Neuronal stem cell (in vitro differentiated cells): ENCODE results near the gene FLVCR2.

Source experiments
- DNase-seq: peaks from one replicate; pipeline ENCODE4 v3.0.0-alpha.2; 2013; ENCODE audit warnings: low spot score
- H2AFZ ChIP-seq: one replicate; pipeline ENCODE4 v1.6.1; 2013; ENCODE audit warnings: mild to moderate bottlenecking, low read length, inconsistent platforms
- H2AK5ac ChIP-seq: 2 replicates; pipeline ENCODE4 v1.6.1; 2013; ENCODE audit warnings: low read depth, mild to moderate bottlenecking, inconsistent platforms, low read length, moderate library complexity, mixed read lengths
- H2BK120ac ChIP-seq: 2 replicates; pipeline ENCODE4 v1.6.1; 2013; ENCODE audit warnings: low read depth, mild to moderate bottlenecking, inconsistent platforms, low read length, moderate library complexity, mixed read lengths
- H2BK12ac ChIP-seq: one replicate; pipeline ENCODE4 v1.6.1; 2013; ENCODE audit warnings: low read length, inconsistent platforms
- H2BK15ac ChIP-seq: 2 replicates; pipeline ENCODE4 v1.6.1; 2013; ENCODE audit warnings: mild to moderate bottlenecking, low read length, inconsistent platforms, mixed read lengths
- H2BK5ac ChIP-seq: one replicate; pipeline ENCODE4 v1.6.1; 2013; ENCODE audit warnings: inconsistent platforms, mild to moderate bottlenecking, low read length, moderate library complexity
- H3K14ac ChIP-seq: one replicate; pipeline ENCODE4 v1.6.1; 2013; ENCODE audit warnings: low read length, inconsistent platforms
- H3K18ac ChIP-seq: 2 replicates; pipeline ENCODE4 v1.6.1; 2013; ENCODE audit warnings: low read length, inconsistent platforms
- H3K23ac ChIP-seq: 2 replicates; pipeline ENCODE4 v1.6.1; 2013; ENCODE audit warnings: low read depth, mild to moderate bottlenecking, mixed read lengths, low read length, inconsistent platforms; ENCODE audit not compliant: poor library complexity
- H3K27ac ChIP-seq: replicated peaks from 3 replicates; pipeline ENCODE4 v1.5.1; 2013; ENCODE audit warnings: low read length, inconsistent platforms
- H3K27me3 ChIP-seq, 3 experiments: 2 replicates each; pipeline ENCODE4 v1.6.1; 2013; ENCODE audit warnings: low read length in 3 of 3, mild to moderate bottlenecking in 2 of 3, inconsistent platforms in 1 of 3, low read depth in 1 of 3, mixed read lengths in 1 of 3, moderate library complexity in 1 of 3; ENCODE audit not compliant: control insufficient read depth in 3 of 3, insufficient read depth in 3 of 3
- H3K36me3 ChIP-seq, 2 donors: replicated peaks in 1 of 2; 2 replicates each; pipeline ENCODE4 v1.6.1; 2013; ENCODE audit warnings: low read length in 2 of 2; ENCODE audit not compliant: control insufficient read depth in 2 of 2, insufficient read depth in 2 of 2
- H3K4ac ChIP-seq: 2 replicates; pipeline ENCODE4 v1.6.1; 2013; ENCODE audit warnings: inconsistent platforms, mild to moderate bottlenecking, low read length, moderate library complexity
- H3K4me1 ChIP-seq, 2 donors: 1 replicate in 1 of 2; 2 replicates in 1 of 2; pipeline ENCODE4 v1.6.1; 2013; ENCODE audit warnings: low read length in 2 of 2, low read depth in 1 of 2; ENCODE audit not compliant: control insufficient read depth in 2 of 2, insufficient read depth in 1 of 2
- H3K4me2 ChIP-seq: one replicate; pipeline ENCODE4 v1.6.1; 2013; ENCODE audit warnings: mild to moderate bottlenecking, low read length, inconsistent platforms; ENCODE audit not compliant: insufficient read depth, poor library complexity, severe bottlenecking
- H3K4me3 ChIP-seq, 2 donors: 2 replicates each; pipeline ENCODE4 v1.5.1; 2013; ENCODE audit warnings: low read length in 2 of 2, mild to moderate bottlenecking in 2 of 2, inconsistent platforms in 1 of 2, moderate library complexity in 1 of 2
- H3K79me1 ChIP-seq: one replicate; pipeline ENCODE4 v1.6.1; 2013; ENCODE audit warnings: low read depth, mild to moderate bottlenecking, inconsistent platforms, low read length, moderate library complexity
- H3K9ac ChIP-seq: one replicate; pipeline ENCODE4 v1.6.1; 2013; ENCODE audit warnings: mild to moderate bottlenecking, low read depth, low read length, inconsistent platforms; ENCODE audit not compliant: poor library complexity
- H3K9me3 ChIP-seq, 2 donors: replicated peaks in 1 of 2; 2 replicates each; pipeline versions ENCODE3 to v1.6.1; 2013; ENCODE audit warnings: low read length in 2 of 2, mild to moderate bottlenecking in 2 of 2, inconsistent platforms in 1 of 2, low read depth in 1 of 2, mixed read lengths in 1 of 2, moderate library complexity in 1 of 2; ENCODE audit not compliant: control insufficient read depth in 2 of 2, insufficient read depth in 1 of 2
- H4K8ac ChIP-seq: one replicate; pipeline ENCODE4 v1.6.1; 2013; ENCODE audit warnings: low read depth, mild to moderate bottlenecking, inconsistent platforms, low read length, moderate library complexity
- H4K91ac ChIP-seq: one replicate; pipeline ENCODE4 v1.6.1; 2013; ENCODE audit warnings: low read length, low read depth, mild to moderate bottlenecking, inconsistent platforms; ENCODE audit not compliant: poor library complexity
- WGBS, 2 donors: extraction: QIAGEN DNeasy Blood & Tissue Kit; methylation state at CpG; one replicate each; pipeline ENCODE4 v1.1.7; 2013; ENCODE audit warnings: missing lambda C conversion rate in 2 of 2, mixed read lengths in 1 of 2; ENCODE audit not compliant: insufficient read length in 2 of 2, insufficient replicate concordance in 1 of 2; ENCODE audit errors: extremely low coverage in 2 of 2; 5-methylcytosine and 5-hydroxymethylcytosine counted together

FLVCR2 gene

GRCh38 chr14:75533791-75534555 lies 44.4 kb upstream of the FLVCR2 start:
- H3K9me3 ChIP-seq = no peaks in the 10 kb centered on the region
- H3K79me1 ChIP-seq = no peaks in the 10 kb centered on the region
- no peak overlapping the region for H2BK5ac ChIP-seq
- H3K23ac ChIP-seq = no peak overlapping the region
- no peak overlapping the region for H3K27ac ChIP-seq
- no peak overlapping the region for H3K18ac ChIP-seq
- H4K8ac ChIP-seq = no peak overlapping the region
- no peak overlapping the region for H2BK12ac ChIP-seq
- H3K36me3 ChIP-seq = no peaks in the 10 kb centered on the region
- H3K4ac ChIP-seq = no peak overlapping the region
- no peak overlapping the region for H3K4me3 ChIP-seq
- H2BK15ac ChIP-seq = no peak overlapping the region
- H3K14ac ChIP-seq = no peak overlapping the region
- no peak overlapping the region for H4K91ac ChIP-seq
- H3K27me3 ChIP-seq = peaks cover 0 to 5% (median 0%) of the 10 kb centered on the region in 3 experiments
- no peak overlapping the region for H2AFZ ChIP-seq
- DNase-seq = no peak
- no peaks in the 10 kb centered on the region for H3K4me1 ChIP-seq
- WGBS, 2 donors = no CpG with 5 or more reads among the region's 5 CpGs
- no peak overlapping the region for H3K9ac ChIP-seq
- no peak overlapping the region for H2BK120ac ChIP-seq
- no peak overlapping the region for H2AK5ac ChIP-seq
- no peak overlapping the region for H3K4me2 ChIP-seq

GRCh38 chr14:75535164-75535898 lies 43.1 kb upstream of the FLVCR2 start:
- no peak overlapping the region for H3K14ac ChIP-seq
- no peak overlapping the region for H3K23ac ChIP-seq
- H2BK15ac ChIP-seq = no peak overlapping the region
- H3K27me3 ChIP-seq = peaks cover 0 to 5% (median 0%) of the 10 kb centered on the region in 3 experiments
- H2BK5ac ChIP-seq = no peak overlapping the region
- H2AK5ac ChIP-seq = no peak overlapping the region
- H3K4me1 ChIP-seq = no peaks in the 10 kb centered on the region
- no peak overlapping the region for H3K9ac ChIP-seq
- H3K4ac ChIP-seq = no peak overlapping the region
- no peaks in the 10 kb centered on the region for H3K9me3 ChIP-seq
- DNase-seq = no peak
- H3K79me1 ChIP-seq = no peaks in the 10 kb centered on the region
- H3K36me3 ChIP-seq = no peaks in the 10 kb centered on the region
- H3K18ac ChIP-seq = no peak overlapping the region
- no peak overlapping the region for H2BK120ac ChIP-seq
- no CpG with 5 or more reads among the region's 5 CpGs for WGBS, 2 donors
- H3K4me2 ChIP-seq = no peak overlapping the region
- H3K4me3 ChIP-seq = no peak overlapping the region
- no peak overlapping the region for H3K27ac ChIP-seq
- H2BK12ac ChIP-seq = no peak overlapping the region
- no peak overlapping the region for H4K8ac ChIP-seq
- no peak overlapping the region for H2AFZ ChIP-seq
- no peak overlapping the region for H4K91ac ChIP-seq

GRCh38 chr14:75537071-75537470 lies 41.3 kb upstream of the FLVCR2 start:
- WGBS, 2 donors = no CpG with 5 or more reads among the region's 4 CpGs
- Histone ChIP-seq H4K8ac (no peak overlapping the region), H3K14ac (no peak overlapping the region), H3K18ac (no peak overlapping the region), H2BK15ac (no peak overlapping the region), H3K27ac (no peak overlapping the region), H2AK5ac (no peak overlapping the region), H3K23ac (no peak overlapping the region), H3K9ac (no peak overlapping the region), H3K79me1 (no peaks in the 10 kb centered on the region), H3K36me3 (no peaks in the 10 kb centered on the region), H2BK5ac (no peak overlapping the region), H3K4me2 (no peak overlapping the region), H3K4ac (no peak overlapping the region), H3K9me3 (no peaks in the 10 kb centered on the region), H2AFZ (no peak overlapping the region), H4K91ac (no peak overlapping the region), H3K27me3 (peaks cover 0 to 5% (median 0%) of the 10 kb centered on the region in 3 experiments), H3K4me1 (no peaks in the 10 kb centered on the region), H2BK12ac (no peak overlapping the region), H2BK120ac (no peak overlapping the region), H3K4me3 (no peak overlapping the region)
- DNase-seq = no peak

- Histone ChIP-seq H3K23ac (no peak overlapping the region), H2BK120ac (no peak overlapping the region)
Measured at GRCh38 chr14:75539162-75539560, 39.3 kb upstream of the FLVCR2 start.

More at GRCh38 chr14:75539162-75539560, 39.3 kb upstream of the FLVCR2 start:
- H3K9ac ChIP-seq = no peak overlapping the region
- no peak overlapping the region for H2AFZ ChIP-seq
- no peak for DNase-seq
- no CpG with 5 or more reads among the region's 5 CpGs for WGBS, 2 donors
- no peaks in the 10 kb centered on the region for H3K79me1 ChIP-seq
- H3K18ac ChIP-seq = no peak overlapping the region
- no peaks in the 10 kb centered on the region for H3K4me1 ChIP-seq
- peaks cover 0 to 5% (median 0%) of the 10 kb centered on the region in 3 experiments for H3K27me3 ChIP-seq
- H3K27ac ChIP-seq = no peak overlapping the region
- H3K9me3 ChIP-seq = no peaks in the 10 kb centered on the region
- no peak overlapping the region for H3K4me2 ChIP-seq
- no peak overlapping the region for H3K4ac ChIP-seq
- H2AK5ac ChIP-seq = no peak overlapping the region
- no peak overlapping the region for H4K91ac ChIP-seq
- H2BK12ac ChIP-seq = no peak overlapping the region
- H3K36me3 ChIP-seq = no peaks in the 10 kb centered on the region
- H2BK15ac ChIP-seq = no peak overlapping the region
- H3K14ac ChIP-seq = no peak overlapping the region
- H3K4me3 ChIP-seq = no peak overlapping the region
- no peak overlapping the region for H2BK5ac ChIP-seq
- no peak overlapping the region for H4K8ac ChIP-seq
